ENCODE data around the gene TNFRSF14. TPM values are rescaled to one million over a fixed set of nuclear protein-coding genes. Genes with fewer than 3 reads are reported as not detected.
A peak's percentile ranks its signal among the peaks of the same experiment; 100 is the strongest.

Gene TNFRSF14
- polyA plus RNA-seq, 1 donor from 2014 or later, result 63.3 TPM

DNA sequence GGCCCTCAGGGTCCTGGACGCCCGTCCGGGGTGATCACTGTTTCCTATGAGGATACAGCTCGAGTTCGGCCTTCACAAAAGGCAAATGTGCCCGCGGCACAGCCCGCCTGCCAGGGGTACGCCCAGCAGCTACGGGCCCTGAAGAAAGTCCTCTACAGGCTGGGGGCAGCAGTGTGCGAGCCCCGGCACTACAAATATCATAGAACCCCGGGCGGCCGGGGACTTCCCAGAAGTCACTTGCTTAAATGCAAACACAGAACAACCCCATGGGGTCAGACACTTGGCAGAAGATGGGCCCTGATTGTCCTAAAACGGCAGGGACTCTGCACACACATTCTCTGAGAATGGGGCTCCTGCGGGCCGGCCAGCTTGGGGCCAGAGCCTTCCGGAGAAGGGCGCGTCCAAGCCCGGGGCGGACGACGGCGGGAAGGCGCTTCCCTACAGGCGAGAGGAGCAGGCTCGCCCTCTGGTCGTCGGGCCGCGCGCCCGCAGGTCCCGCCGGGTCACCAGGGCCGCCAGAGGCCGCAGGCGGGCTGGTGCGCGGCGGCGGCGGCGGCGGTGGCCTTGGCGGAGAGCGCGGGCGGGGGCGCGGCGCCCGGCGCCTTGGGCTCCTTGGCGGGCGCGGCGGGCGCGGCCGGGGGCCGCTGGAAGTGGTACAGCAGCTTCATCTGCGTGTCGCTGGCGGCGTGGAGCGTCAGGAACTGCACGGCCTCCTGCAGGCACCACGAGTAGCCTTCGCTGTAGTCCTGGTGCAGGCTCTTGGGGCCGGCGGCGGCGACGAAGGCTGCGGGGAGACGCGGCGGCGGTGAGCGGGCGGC lies 27.0 kb upstream of the TNFRSF14 start:
- no peaks in the 10 kb centered on the region for H3K36me3 Mint-ChIP-seq
- peaks cover 19% of the 10 kb centered on the region for H3K27me3 Mint-ChIP-seq
- no peaks in the 10 kb centered on the region for H3K9me3 Mint-ChIP-seq
- peak overlapping the region; percentile 79 to 93 (median 86) for H3K4me3 Mint-ChIP-seq
- peaks cover 14 to 18% (median 16%) of the 10 kb centered on the region in 3 donors for H3K4me1 Mint-ChIP-seq
- H3K27ac Mint-ChIP-seq, result peak overlapping the region in 1 of 3 donors; percentile 87

DNA sequence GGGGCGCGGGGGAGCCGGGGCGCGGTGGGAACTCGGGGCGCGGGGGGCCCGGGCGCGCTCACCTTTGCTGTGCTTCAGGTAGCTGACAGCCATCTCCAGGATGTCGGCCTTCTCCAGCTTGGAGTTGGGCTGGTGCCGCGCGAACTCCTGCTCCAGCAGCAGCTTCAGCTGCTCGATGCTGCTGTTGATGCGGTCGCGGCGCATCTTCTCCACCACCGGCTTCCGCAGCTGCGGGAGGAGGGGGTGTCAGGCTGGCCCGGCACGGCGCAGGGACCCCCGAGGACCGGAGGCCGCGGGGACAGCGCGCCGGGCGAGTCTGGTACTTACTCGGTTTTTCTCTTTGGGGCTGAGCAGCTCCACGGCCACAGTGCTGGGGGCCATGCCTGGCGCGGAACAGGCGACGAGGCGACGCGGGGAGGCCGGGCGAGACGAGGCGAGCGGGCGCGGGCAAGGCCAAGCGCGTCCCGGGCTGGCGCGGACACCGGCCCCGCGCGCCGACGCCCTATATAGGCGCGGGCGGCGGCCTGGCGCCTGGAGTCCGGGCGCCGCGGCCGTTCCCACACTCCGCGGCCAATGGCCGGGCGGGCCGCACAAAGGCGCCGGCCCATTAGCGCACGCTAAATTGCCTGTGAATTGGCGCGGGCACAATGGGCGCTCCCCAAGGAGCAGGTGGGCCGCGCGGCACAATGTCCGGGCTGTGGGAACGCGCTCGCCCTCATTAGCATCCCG lies 26.2 kb upstream of the TNFRSF14 start, which contains the start of gene HES5:
Gene HES5, minus strand, starts transcription at position 480 of the 729 bp plus-strand sequence. Its CDS starts 99 bp downstream, at position 381.
- Mint-ChIP-seq H3K4me3 (peak within 1 kb of the TSS; percentile 79 to 93 (median 86)), H3K27ac (peak within 1 kb of the TSS in 1 of 3 donors; percentile 87), H3K4me1 (peaks cover 6 to 13% (median 8%) of the 10 kb centered on the region in 3 donors), H3K27me3 (peaks cover 19% of the 10 kb centered on the region), H3K36me3 (no peaks in the 10 kb centered on the region), H3K9me3 (no peaks in the 10 kb centered on the region)

DNA sequence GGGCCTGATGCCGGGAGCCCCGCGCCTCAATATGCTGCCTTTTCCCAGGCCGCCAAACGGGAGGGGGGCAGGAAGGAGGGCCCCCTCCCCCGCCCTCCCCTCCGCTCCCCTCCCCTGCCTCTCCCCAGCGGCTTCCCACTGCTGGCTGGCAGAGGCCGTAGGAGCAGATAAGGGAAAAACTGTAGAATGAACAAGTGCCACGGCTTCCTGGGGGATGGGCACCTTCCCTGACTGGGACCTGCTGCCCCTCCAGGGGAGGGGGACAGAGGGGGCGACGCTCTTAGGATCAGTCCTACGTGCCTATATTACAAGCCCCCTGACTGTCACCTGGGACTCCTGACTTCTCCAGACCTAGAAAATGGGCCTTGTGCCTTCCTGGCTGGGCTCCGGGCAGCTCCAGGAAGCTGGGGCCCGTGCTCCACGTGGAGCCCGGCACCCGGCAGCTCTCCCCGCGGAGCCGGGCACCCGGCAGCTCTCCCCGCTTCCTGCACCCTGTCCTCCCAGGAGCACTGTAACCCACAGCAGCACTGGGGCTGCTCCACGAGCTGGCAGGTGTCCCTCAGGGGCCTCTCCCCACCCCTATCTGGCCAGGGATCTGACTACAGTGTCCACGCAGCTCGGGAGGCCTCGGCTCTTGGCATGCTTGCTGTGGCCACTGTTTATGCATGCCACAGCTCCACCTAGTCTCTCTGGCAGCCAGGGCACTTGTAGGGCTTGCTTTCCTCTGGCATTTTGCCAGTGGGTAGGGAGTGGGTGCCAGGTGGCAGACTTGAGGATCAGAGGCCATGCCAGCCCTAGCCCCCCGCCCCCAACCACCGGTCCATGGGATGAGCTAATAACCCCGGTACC lies 25.4 kb upstream of the TNFRSF14 start:
- H3K27ac Mint-ChIP-seq, result no peak overlapping the region
- peaks cover 4 to 11% (median 5%) of the 10 kb centered on the region in 3 donors for H3K4me1 Mint-ChIP-seq
- no peaks in the 10 kb centered on the region for H3K36me3 Mint-ChIP-seq
- no peaks in the 10 kb centered on the region for H3K9me3 Mint-ChIP-seq
- peaks cover 22% of the 10 kb centered on the region for H3K27me3 Mint-ChIP-seq
- peak overlapping the region in 2 of 4 donors; percentile 12 to 43 for H3K4me3 Mint-ChIP-seq

DNA sequence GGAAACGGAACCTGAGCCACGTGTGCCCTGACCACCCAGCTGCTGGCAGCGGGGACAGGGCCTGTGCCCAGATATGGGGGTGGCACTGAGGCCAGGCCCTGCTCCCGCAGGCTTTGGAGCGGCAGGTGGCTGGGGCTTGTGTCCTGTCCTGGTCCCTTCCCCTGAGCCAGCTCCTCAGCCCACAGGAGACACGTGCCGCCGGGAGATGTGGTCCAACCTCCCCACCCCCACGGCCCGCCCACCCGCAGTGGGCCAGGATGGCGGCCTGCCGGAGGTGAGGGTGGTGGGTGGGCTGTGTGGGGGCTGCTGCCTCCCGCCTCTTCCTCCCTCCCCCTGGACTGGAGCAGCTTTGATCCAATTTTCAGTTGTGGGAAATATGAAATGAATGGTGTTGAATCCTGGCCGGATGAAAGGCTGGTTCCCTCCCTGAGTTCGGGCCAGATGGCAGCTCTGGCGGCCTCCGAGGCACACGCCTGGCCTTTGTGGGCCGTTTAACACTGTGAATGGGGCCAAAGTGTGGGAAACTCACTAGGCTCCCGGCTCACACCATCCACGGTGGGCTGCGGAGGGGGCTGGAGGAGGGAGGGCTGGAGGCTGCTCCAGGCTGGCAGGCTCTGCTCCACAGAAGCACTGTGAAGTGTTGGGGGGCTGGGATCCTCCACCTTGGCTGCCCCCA lies 23.5 kb upstream of the TNFRSF14 start:
- Mint-ChIP-seq H3K4me3 (no peak overlapping the region), H3K27ac (no peak overlapping the region), H3K4me1 (peaks cover 2 to 6% (median 4%) of the 10 kb centered on the region in 3 donors), H3K27me3 (peaks cover 22% of the 10 kb centered on the region), H3K36me3 (no peaks in the 10 kb centered on the region), H3K9me3 (no peaks in the 10 kb centered on the region)

DNA sequence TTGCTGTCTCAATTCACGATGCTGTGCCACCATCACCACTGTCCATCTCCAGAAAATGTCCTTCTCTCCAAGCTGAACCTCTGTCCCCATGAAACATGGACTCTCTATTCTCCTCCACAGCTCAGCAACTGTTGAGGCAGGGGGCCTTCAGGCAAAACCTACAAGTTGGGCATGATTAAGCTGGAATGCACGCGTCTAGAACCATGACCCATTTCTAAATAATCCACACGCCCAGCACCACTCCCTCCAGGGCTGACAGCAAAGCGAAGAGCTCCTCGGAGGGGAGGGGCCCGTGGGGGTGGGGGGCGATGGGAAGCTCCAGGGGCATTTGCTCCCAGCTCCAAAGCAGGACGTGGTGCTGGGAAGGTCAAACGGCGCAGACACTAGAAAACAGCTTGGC lies 22.8 kb upstream of the TNFRSF14 start:
- Mint-ChIP-seq H3K4me3 (peak overlapping the region in 1 of 4 donors; percentile 77), H3K9me3 (no peaks in the 10 kb centered on the region), H3K36me3 (no peaks in the 10 kb centered on the region), H3K27ac (peak overlapping the region in 1 of 3 donors; percentile 6), H3K27me3 (peaks cover 22% of the 10 kb centered on the region), H3K4me1 (peaks cover 2 to 6% (median 4%) of the 10 kb centered on the region in 3 donors)

DNA sequence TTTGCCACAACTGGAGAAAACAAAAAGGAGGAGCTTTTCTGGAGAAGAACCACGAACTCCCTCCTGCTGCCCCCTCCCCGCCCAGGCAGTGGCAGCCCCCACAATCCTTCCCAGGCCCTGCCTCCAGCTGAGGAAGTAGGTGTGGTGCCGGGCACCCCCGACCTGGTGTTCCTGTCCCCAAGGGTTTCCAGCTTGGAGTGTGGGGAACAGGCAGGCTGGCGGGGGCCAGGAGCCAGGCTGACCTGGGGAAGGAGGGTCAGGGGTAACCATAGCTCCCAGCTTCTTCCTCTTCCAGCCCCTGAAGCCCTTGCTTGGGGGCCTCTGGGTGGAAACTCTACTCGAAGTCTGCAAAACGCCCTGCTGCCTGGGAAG lies 21.9 kb upstream of the TNFRSF14 start:
- Mint-ChIP-seq H3K27me3 (peaks cover 16% of the 10 kb centered on the region), H3K9me3 (no peaks in the 10 kb centered on the region), H3K4me3 (no peak overlapping the region), H3K36me3 (no peaks in the 10 kb centered on the region), H3K27ac (no peak overlapping the region), H3K4me1 (peaks cover 0 to 2% (median 1%) of the 10 kb centered on the region in 3 donors)

DNA sequence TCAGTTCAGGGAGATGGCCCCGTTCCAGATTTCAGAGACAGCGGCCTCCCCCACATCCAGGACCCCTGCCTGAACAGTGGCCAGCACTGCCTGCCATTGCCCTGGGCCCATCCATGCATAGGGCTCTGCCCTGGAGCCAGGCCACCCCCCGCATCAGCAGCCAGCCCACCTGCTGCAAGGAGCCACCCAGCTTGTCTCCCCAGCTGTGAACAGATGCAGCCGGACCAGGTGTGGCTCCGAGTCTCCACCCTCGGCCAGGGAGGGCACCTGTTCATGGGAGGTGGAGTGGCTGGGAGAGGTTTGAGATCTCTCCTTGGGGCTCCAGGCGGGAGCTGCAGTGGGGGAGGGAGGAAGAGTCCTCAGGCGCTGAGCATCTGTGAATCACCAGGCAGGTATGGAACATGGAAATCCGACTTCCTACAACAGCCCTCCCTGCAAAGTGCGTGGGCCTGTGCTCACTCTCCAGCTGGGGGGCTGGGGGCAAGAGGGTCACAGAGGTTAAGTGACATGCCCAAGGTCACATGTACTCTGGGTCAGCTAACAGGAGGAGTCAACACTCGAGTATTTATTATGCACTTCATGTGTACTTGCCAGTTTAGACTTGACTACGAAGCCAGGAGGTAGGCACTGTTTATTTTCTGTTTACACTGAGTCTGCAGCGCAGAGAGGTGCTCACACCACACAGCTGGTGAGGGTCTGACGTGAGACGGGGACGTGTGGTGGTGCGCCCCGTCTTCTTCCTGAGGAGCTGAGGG lies 21.3 kb upstream of the TNFRSF14 start:
- Mint-ChIP-seq H3K36me3 (no peaks in the 10 kb centered on the region), H3K27me3 (peaks cover 16% of the 10 kb centered on the region), H3K27ac (no peak overlapping the region), H3K4me1 (peaks cover 0 to 2% (median 1%) of the 10 kb centered on the region in 3 donors), H3K4me3 (peak overlapping the region in 1 of 4 donors; percentile 10), H3K9me3 (no peaks in the 10 kb centered on the region)

DNA sequence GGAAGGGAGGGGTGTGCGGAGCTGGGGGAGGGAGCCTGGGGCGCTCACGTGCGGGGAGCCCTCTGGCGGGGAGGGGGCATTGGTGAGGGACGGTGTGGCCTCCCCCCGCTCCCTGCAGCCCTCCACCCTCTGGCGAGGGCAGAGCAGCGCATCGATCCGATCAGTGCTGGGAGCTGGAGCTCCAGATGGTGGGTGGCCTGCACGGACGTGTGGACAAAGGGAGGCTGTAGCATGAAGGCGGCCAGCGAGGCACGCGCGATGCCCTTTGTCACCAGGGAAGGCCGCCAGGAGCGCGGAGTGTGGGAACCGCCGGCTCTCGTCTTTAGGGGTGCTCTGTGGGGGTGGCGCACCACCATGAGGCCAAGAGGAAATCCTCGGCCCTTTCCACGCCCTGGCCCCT lies 20.7 kb upstream of the TNFRSF14 start:
- peaks cover 0 to 2% (median 1%) of the 10 kb centered on the region in 3 donors for H3K4me1 Mint-ChIP-seq
- no peak overlapping the region for H3K4me3 Mint-ChIP-seq
- H3K27me3 Mint-ChIP-seq, result peaks cover 16% of the 10 kb centered on the region
- H3K9me3 Mint-ChIP-seq, result no peaks in the 10 kb centered on the region
- no peaks in the 10 kb centered on the region for H3K36me3 Mint-ChIP-seq
- no peak overlapping the region for H3K27ac Mint-ChIP-seq

DNA sequence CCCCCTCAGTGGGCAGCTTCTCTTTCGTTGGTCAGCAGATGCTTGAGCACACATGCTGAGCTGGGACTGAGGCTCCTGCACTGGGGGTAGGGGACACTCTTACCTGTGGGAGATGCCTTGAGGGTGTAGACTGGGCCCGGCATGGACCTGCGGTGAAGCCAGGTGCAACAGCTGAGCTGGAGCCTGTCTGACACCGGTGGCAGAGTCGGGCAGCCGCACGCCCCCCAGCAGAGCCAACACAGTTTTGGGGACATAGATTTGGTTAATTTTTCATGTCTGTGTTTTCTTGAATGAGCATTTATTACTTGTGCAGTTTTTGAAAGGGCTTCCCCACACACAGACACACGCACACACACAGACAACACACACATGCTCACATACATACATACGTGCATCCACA lies 20.2 kb upstream of the TNFRSF14 start:
- Mint-ChIP-seq H3K9me3 (no peaks in the 10 kb centered on the region), H3K27me3 (peaks cover 13% of the 10 kb centered on the region), H3K36me3 (no peaks in the 10 kb centered on the region), H3K27ac (peak overlapping the region in 1 of 3 donors; percentile 4), H3K4me3 (no peak overlapping the region), H3K4me1 (peaks cover 0 to 2% (median 0%) of the 10 kb centered on the region in 3 donors)

DNA sequence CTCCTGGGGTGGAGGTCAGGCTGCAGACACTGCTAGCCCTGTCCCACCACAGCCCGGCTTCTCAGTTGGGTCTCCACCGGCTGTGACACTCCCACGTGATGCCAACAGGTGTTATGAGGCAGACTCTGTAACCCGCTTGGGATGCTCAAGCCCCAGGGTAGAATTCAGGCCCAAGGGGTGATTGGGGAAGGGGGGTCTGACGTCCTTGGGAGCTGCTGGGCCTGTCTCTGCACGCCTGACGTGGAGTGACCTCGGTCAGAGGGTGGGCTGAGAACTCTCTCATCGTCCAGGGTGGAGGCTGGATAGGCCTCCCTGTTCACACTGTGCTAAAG lies 18.4 kb upstream of the TNFRSF14 start:
- H3K27me3 Mint-ChIP-seq, result peaks cover 13% of the 10 kb centered on the region
- no peak overlapping the region for H3K27ac Mint-ChIP-seq
- peaks cover 0 to 2% (median 0%) of the 10 kb centered on the region in 3 donors for H3K4me1 Mint-ChIP-seq
- H3K4me3 Mint-ChIP-seq, result no peak overlapping the region
- H3K9me3 Mint-ChIP-seq, result no peaks in the 10 kb centered on the region
- no peaks in the 10 kb centered on the region for H3K36me3 Mint-ChIP-seq

DNA sequence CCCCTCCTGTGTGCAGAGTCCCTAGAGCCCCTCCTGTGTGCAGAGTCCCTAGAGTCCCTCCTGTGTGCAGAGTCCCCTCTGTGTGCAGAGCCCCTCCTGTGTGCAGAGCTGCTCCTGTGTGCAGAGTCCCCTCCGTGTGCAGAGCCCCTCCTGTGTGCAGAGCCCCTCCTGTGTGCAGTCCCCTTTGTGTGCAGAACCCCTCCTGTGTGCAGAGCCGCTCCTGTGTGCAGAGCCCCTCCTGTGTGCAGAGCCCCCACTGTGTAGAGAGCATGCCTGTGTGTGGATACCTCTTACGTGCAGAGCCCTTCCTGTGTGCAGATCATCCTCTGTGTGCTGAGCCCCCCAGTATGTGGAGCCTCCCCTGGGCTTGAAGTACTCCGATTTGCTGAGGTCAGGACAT lies 17.8 kb upstream of the TNFRSF14 start:
- Mint-ChIP-seq H3K27me3 (peaks cover 11% of the 10 kb centered on the region), H3K9me3 (no peaks in the 10 kb centered on the region), H3K4me1 (peaks cover 0 to 2% (median 0%) of the 10 kb centered on the region in 3 donors), H3K36me3 (no peaks in the 10 kb centered on the region), H3K27ac (peak overlapping the region in 1 of 3 donors; percentile 39), H3K4me3 (no peak overlapping the region)

DNA sequence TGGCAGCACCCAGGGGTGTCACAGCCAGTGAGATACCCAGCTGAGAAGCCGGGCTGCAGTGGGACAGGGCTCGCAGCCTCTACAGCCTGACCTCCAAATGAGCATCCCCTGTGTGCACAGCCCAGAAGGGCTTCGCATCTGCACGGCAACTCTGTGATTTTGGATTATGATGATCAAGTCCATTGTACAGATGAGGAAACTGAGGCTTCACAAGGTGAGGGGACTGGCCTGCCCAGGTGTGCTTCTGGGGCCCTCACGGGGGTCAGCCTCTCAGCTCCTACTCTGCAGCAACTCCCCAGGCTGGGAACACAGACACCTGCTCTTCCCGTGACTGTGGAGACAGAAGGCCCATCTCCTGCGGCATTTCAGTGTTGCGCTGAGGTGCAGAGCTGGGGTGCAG lies 17.3 kb upstream of the TNFRSF14 start:
- peaks cover 0 to 2% (median 0%) of the 10 kb centered on the region in 3 donors for H3K4me1 Mint-ChIP-seq
- peak overlapping the region in 1 of 3 donors; percentile 39 for H3K27ac Mint-ChIP-seq
- no peaks in the 10 kb centered on the region for H3K36me3 Mint-ChIP-seq
- no peak overlapping the region for H3K4me3 Mint-ChIP-seq
- H3K27me3 Mint-ChIP-seq, result peaks cover 11% of the 10 kb centered on the region
- no peaks in the 10 kb centered on the region for H3K9me3 Mint-ChIP-seq

DNA sequence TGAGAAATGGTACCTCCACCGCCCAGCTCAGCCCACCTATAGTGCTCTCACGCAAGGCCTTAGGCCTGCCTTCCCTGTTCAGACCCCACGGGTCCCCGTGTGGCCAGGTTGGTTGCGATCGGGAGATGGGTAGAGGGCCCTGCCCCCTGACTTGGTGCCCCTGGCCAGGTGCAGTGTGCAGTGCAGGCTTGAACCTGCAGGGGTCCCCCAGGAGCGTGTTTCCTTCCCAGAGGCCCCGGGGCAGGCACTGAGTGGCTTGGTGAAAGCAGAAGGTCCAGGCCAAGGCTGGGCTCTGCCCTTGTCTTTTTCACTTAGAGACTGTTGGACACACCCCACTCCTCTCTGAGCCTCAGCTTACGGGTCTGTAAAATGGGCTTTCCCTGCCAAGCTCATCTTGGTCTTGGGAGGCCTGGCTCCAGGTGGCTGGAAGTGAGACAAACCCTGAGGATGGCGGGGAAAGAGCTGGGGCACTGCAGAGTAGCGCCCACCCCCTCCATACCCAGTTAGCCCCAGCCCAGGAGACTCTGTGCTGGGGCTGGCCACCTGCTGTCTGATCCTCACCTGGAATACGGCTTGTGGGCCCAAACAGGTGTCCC lies 16.8 kb upstream of the TNFRSF14 start:
- Mint-ChIP-seq H3K27ac (peak overlapping the region in 1 of 3 donors; percentile 39), H3K27me3 (peaks cover 9% of the 10 kb centered on the region), H3K4me3 (no peak overlapping the region), H3K9me3 (no peaks in the 10 kb centered on the region), H3K4me1 (peaks cover 0 to 2% (median 0%) of the 10 kb centered on the region in 3 donors), H3K36me3 (no peaks in the 10 kb centered on the region)
